H9 (cell line): ENCODE results near the gene TFPI. TPM values are rescaled to one million over a fixed set of nuclear protein-coding genes. Genes with fewer than 3 reads are reported as not detected.

Source experiments
- DNase-seq: peaks from one replicate; pipeline ENCODE4 v3.0.0-alpha.2; 2017
- H2AFZ ChIP-seq: one replicate; pipeline ENCODE4 v1.6.1; 2013; ENCODE audit warnings: mild to moderate bottlenecking, low read length, control low read depth, moderate library complexity
- H2AK5ac ChIP-seq: 2 replicates; pipeline ENCODE4 v1.6.1; 2013; ENCODE audit warnings: low read length, control low read depth, mixed read lengths; ENCODE audit not compliant: insufficient read length
- H2BK120ac ChIP-seq: one replicate; pipeline ENCODE4 v1.6.1; 2013; ENCODE audit warnings: low read depth, mild to moderate bottlenecking, low read length, control low read depth, inconsistent platforms; ENCODE audit not compliant: poor library complexity, severe bottlenecking
- H2BK12ac ChIP-seq: 2 replicates; pipeline ENCODE4 v1.6.1; 2013; ENCODE audit warnings: low read length, control low read depth, mixed read lengths, low read depth; ENCODE audit not compliant: insufficient read length
- H2BK15ac ChIP-seq: 2 replicates; pipeline ENCODE4 v1.6.1; 2013; ENCODE audit warnings: low read depth, low read length, control low read depth
- H2BK20ac ChIP-seq: one replicate; pipeline ENCODE4 v1.6.1; 2013; ENCODE audit warnings: low read depth, mild to moderate bottlenecking, low read length, control low read depth, inconsistent platforms; ENCODE audit not compliant: poor library complexity, severe bottlenecking
- H2BK5ac ChIP-seq: 2 replicates; pipeline ENCODE4 v1.6.1; 2013; ENCODE audit warnings: low read length, control low read depth, mixed read lengths; ENCODE audit not compliant: insufficient read length
- H3K14ac ChIP-seq: 2 replicates; pipeline ENCODE4 v1.6.1; 2013; ENCODE audit warnings: low read length, control low read depth; ENCODE audit not compliant: insufficient read depth
- H3K18ac ChIP-seq: 2 replicates; pipeline ENCODE4 v1.6.1; 2013; ENCODE audit warnings: low read depth, mild to moderate bottlenecking, mixed read lengths, low read length, control low read depth; ENCODE audit not compliant: insufficient read length
- H3K23ac ChIP-seq: 2 replicates; pipeline ENCODE4 v1.6.1; 2013; ENCODE audit warnings: low read length, control low read depth, mixed read lengths, low read depth; ENCODE audit not compliant: insufficient read length
- H3K23me2 ChIP-seq: 2 replicates; pipeline ENCODE4 v1.6.1; 2013; ENCODE audit warnings: low read depth, mild to moderate bottlenecking, mixed read lengths, low read length, control low read depth; ENCODE audit not compliant: insufficient read length, poor library complexity, severe bottlenecking
- H3K27ac ChIP-seq: 2 replicates; pipeline ENCODE4 v1.5.1; 2013; ENCODE audit warnings: low read length, control low read depth, mixed read lengths, low read depth; ENCODE audit not compliant: insufficient read length
- H3K27me3 ChIP-seq: 2 replicates; pipeline ENCODE4 v1.6.1; 2013; ENCODE audit warnings: low read length, control low read depth, inconsistent platforms; ENCODE audit not compliant: insufficient read depth
- H3K4ac ChIP-seq: 2 replicates; pipeline ENCODE4 v1.6.1; 2013; ENCODE audit warnings: low read depth, mild to moderate bottlenecking, control low read depth, inconsistent platforms, low read length, moderate library complexity
- H3K4me1 ChIP-seq: 2 replicates; pipeline ENCODE4 v1.6.1; 2013; ENCODE audit warnings: low read length, control low read depth, inconsistent platforms; ENCODE audit not compliant: insufficient read depth
- H3K4me2 ChIP-seq: 2 replicates; pipeline ENCODE4 v1.6.1; 2013; ENCODE audit warnings: low read length, control low read depth, mixed read lengths; ENCODE audit not compliant: insufficient read length, insufficient read depth
- H3K56ac ChIP-seq: 2 replicates; pipeline ENCODE4 v1.6.1; 2013; ENCODE audit warnings: low read depth, mild to moderate bottlenecking, mixed read lengths, low read length, control low read depth; ENCODE audit not compliant: insufficient read length
- H3K79me1 ChIP-seq: 2 replicates; pipeline ENCODE4 v1.6.1; 2013; ENCODE audit warnings: low read depth, mild to moderate bottlenecking, moderate library complexity, low read length, control low read depth, inconsistent platforms; ENCODE audit not compliant: insufficient read depth, poor library complexity, severe bottlenecking
- H3K79me2 ChIP-seq: 2 replicates; pipeline ENCODE4 v1.6.1; 2013; ENCODE audit warnings: low read length, control low read depth, inconsistent platforms; ENCODE audit not compliant: insufficient read depth
- H3K9ac ChIP-seq: 2 replicates; pipeline ENCODE4 v1.6.1; 2013; ENCODE audit warnings: low read length, control low read depth, mixed read lengths; ENCODE audit not compliant: insufficient read length; ENCODE audit errors: extremely low read depth
- H3K9me3 ChIP-seq: one replicate; pipeline ENCODE4 v1.6.1; 2013; ENCODE audit warnings: low read depth, low read length, inconsistent platforms; ENCODE audit not compliant: control insufficient read depth
- H3T11ph ChIP-seq: one replicate; pipeline ENCODE4 v1.6.1; 2013; ENCODE audit warnings: mild to moderate bottlenecking, low read length, control low read depth, inconsistent platforms
- H4K20me1 ChIP-seq: one replicate; pipeline ENCODE4 v1.6.1; 2013; ENCODE audit not compliant: control insufficient read depth, insufficient read length, insufficient read depth
- H4K5ac ChIP-seq: 2 replicates; pipeline ENCODE4 v1.6.1; 2013; ENCODE audit warnings: low read depth, mild to moderate bottlenecking, mixed read lengths, low read length, control low read depth; ENCODE audit not compliant: insufficient read length
- H4K8ac ChIP-seq: replicated peaks from 2 replicates; pipeline ENCODE4 v1.6.1; 2013; ENCODE audit warnings: low read length, control low read depth, mixed read lengths, low read depth; ENCODE audit not compliant: insufficient read length
- H4K91ac ChIP-seq: 2 replicates; pipeline ENCODE4 v1.6.1; 2013; ENCODE audit warnings: low read depth, mild to moderate bottlenecking, moderate library complexity, mixed read lengths, low read length, control low read depth; ENCODE audit not compliant: insufficient read length
- H3K27ac Mint-ChIP-seq, 3 experiments: 2 replicates in 2 of 3; 3 replicates in 1 of 3; pipeline ENCODE4 v1.8.0; 2020 to 2021; ENCODE audit warnings: mixed read lengths in 3 of 3, mild to moderate bottlenecking in 1 of 3, moderate library complexity in 1 of 3
- H3K27me3 Mint-ChIP-seq: 2 replicates; pipeline ENCODE4 v1.8.0; 2021; ENCODE audit warnings: low read depth, mild to moderate bottlenecking, moderate library complexity, mixed read lengths
- H3K36me3 Mint-ChIP-seq, 3 experiments: 2 replicates in 2 of 3; 3 replicates in 1 of 3; pipeline ENCODE4 v1.8.0; 2020 to 2021; ENCODE audit warnings: low read depth in 3 of 3, mixed read lengths in 3 of 3; ENCODE audit not compliant: insufficient read depth in 1 of 3
- H3K4me1 Mint-ChIP-seq, 2 experiments: 2 replicates each; pipeline ENCODE4 v1.8.0; 2020; ENCODE audit warnings: mixed read lengths in 2 of 2
- H3K4me3 Mint-ChIP-seq, 2 experiments: 2 replicates in 1 of 2; 3 replicates in 1 of 2; pipeline ENCODE4 v1.8.0; 2020 to 2021; ENCODE audit warnings: mild to moderate bottlenecking in 2 of 2, mixed read lengths in 2 of 2, moderate library complexity in 1 of 2
- H3K9me3 Mint-ChIP-seq, 2 experiments: 2 replicates in 1 of 2; 3 replicates in 1 of 2; pipeline ENCODE4 v1.8.0; 2020; ENCODE audit warnings: mild to moderate bottlenecking in 2 of 2, mixed read lengths in 2 of 2, moderate library complexity in 1 of 2
- CTCF ChIP-seq: fragments of 200-600 bp; sonication (generic); conservative IDR thresholded peaks from 3 replicates; pipeline ENCODE4 v1.8.0; 2021; ENCODE audit warnings: antibody characterized with exemption, mild to moderate bottlenecking
- total RNA-seq: library from RNA; stranded (reverse); gene quantifications from 2 replicates; pipeline ENCODE4 v1.2.1, GENCODE V29; 2021

Gene TFPI
- total RNA-seq, 1 experiment from 2014 or later: 5.8 TPM

- no peaks in the 10 kb centered on the region for H4K20me1 ChIP-seq
- H3K4ac ChIP-seq: no peak overlapping the region
- no peak overlapping the region for H2BK15ac ChIP-seq
- H3K36me3 Mint-ChIP-seq: peaks cover 14 to 19% (median 18%) of the 10 kb centered on the region in 3 experiments
- H3K4me1 Mint-ChIP-seq: peaks cover 13 to 31% of the 10 kb centered on the region in 2 experiments
- H3K27ac ChIP-seq: no peak overlapping the region
- no peak overlapping the region for H2BK5ac ChIP-seq
- no peak overlapping the region for H3K23ac ChIP-seq
- TF ChIP-seq CTCF: no peak
- no peaks in the 10 kb centered on the region for H3K9me3 ChIP-seq
- H3K79me1 ChIP-seq: no peaks in the 10 kb centered on the region
- no peak overlapping the region for H3K9ac ChIP-seq
- H3K27me3 ChIP-seq: no peaks in the 10 kb centered on the region
- H3K79me2 ChIP-seq: no peaks in the 10 kb centered on the region
- peaks cover 15 to 18% of the 10 kb centered on the region in 2 experiments for H3K9me3 Mint-ChIP-seq
- no peak overlapping the region for H2BK12ac ChIP-seq
- H3K27me3 Mint-ChIP-seq: no peaks in the 10 kb centered on the region
- H2BK120ac ChIP-seq: no peak overlapping the region
- no peak overlapping the region for H4K91ac ChIP-seq
- no peak overlapping the region for H3K18ac ChIP-seq
- H3K4me2 ChIP-seq: no peak overlapping the region
- H3K27ac Mint-ChIP-seq: no peak overlapping the region
- no peak overlapping the region for H4K8ac ChIP-seq
- H3K23me2 ChIP-seq: no peaks in the 10 kb centered on the region
- no peak overlapping the region for H3K4me3 Mint-ChIP-seq
- H3K56ac ChIP-seq: no peak overlapping the region
- no peak overlapping the region for H4K5ac ChIP-seq
- H2BK20ac ChIP-seq: no peak overlapping the region
- no peak overlapping the region for H3K14ac ChIP-seq
- H3T11ph ChIP-seq: no peak overlapping the region
- no peak overlapping the region for H2AFZ ChIP-seq
- no peak overlapping the region for H2AK5ac ChIP-seq
- no peaks in the 10 kb centered on the region for H3K4me1 ChIP-seq
- no peak for DNase-seq
Measured at GRCh38 chr2:187576906-187577305, 22.7 kb upstream of the TFPI start.
